OCI-LY7 (cell line): Measurements from ENCODE around the gene SLC20A1.

Experiments used
- EZH2phosphoT487 ChIP-seq: fragments of 200-600 bp; sonication (generic); IDR thresholded peaks from 2 replicates; pipeline ENCODE4 v1.6.1; 2018; ENCODE audit warnings: low read depth, borderline replicate concordance, mild to moderate bottlenecking, mixed run types, antibody characterized with exemption, low read length, moderate library complexity, mixed read lengths
- TF ChIP-seq, protein P1 (sequence below): fragments of 200-600 bp; sonication (generic); conservative IDR thresholded peaks from 2 replicates; pipeline ENCODE4 v1.5.1; 2014; ENCODE audit warnings: mild to moderate bottlenecking, antibody characterized with exemption, low read length, moderate library complexity, mixed read lengths

DNA sequence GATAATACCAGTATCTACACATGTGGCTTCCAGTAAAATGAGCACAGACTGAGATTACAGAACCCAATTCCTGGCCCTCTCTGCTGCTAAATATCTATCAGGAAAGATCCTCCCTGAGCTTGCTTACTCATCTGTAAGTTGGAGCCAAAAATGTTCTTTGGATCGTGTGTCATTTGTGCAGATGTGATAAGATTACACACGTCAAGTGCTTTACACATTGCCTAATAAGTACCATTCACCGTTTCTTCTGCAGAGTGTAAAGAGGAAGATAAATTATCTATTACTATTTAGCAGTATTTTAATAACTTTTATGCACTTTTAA is 23.2 kb upstream of the SLC20A1 start:
- TF ChIP-seq EZH2phosphoT487, result no peak
- TF ChIP-seq, protein P1, sequence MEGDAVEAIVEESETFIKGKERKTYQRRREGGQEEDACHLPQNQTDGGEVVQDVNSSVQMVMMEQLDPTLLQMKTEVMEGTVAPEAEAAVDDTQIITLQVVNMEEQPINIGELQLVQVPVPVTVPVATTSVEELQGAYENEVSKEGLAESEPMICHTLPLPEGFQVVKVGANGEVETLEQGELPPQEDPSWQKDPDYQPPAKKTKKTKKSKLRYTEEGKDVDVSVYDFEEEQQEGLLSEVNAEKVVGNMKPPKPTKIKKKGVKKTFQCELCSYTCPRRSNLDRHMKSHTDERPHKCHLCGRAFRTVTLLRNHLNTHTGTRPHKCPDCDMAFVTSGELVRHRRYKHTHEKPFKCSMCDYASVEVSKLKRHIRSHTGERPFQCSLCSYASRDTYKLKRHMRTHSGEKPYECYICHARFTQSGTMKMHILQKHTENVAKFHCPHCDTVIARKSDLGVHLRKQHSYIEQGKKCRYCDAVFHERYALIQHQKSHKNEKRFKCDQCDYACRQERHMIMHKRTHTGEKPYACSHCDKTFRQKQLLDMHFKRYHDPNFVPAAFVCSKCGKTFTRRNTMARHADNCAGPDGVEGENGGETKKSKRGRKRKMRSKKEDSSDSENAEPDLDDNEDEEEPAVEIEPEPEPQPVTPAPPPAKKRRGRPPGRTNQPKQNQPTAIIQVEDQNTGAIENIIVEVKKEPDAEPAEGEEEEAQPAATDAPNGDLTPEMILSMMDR, result no peak
